ENCODE results near the gene MRC1. TPM values are rescaled to one million over a fixed set of nuclear protein-coding genes. Genes with fewer than 3 reads are reported as not detected.

MRC1 gene
- total RNA-seq, 6 donors from 2014 or later: 77.4 to 493 (median 121) TPM

- H3K9me3 ChIP-seq: no peaks in the 10 kb centered on the region
- no peak overlapping the region for H3K4me3 ChIP-seq
- no peak for TF ChIP-seq POLR2AphosphoS5 (IDR thresholded peaks at IDR 0.05)
- no peak for TF ChIP-seq EP300 (IDR thresholded peaks at IDR 0.05)
- TF ChIP-seq CTCF (IDR thresholded peaks at IDR 0.05): no peak
- TF ChIP-seq POLR2A (IDR thresholded peaks at IDR 0.05): no peak
- H3K27ac ChIP-seq: no peak overlapping the region
- no peaks in the 10 kb centered on the region for H3K27me3 ChIP-seq
- ATAC-seq (ENCODE audit: low FRiP score in 2 of 2): no peak
- WGBS, 2 donors: 78 to 88% methylated on average over 7 of the region's 7 CpGs
- H3K4me1 ChIP-seq: no peaks in the 10 kb centered on the region
- no peaks in the 10 kb centered on the region for H3K36me3 ChIP-seq
- no peak for DNase-seq
Observed at GRCh38 chr10:17958049-17958448, 148.9 kb downstream of the MRC1 start.

- no peak overlapping the region for H3K4me3 ChIP-seq
- H3K9me3 ChIP-seq: no peaks in the 10 kb centered on the region
- H3K4me1 ChIP-seq: no peaks in the 10 kb centered on the region
- no peaks in the 10 kb centered on the region for H3K36me3 ChIP-seq
- WGBS, 2 donors: 54 to 66% methylated on average over 2 of the region's 2 CpGs
- H3K27ac ChIP-seq: no peak overlapping the region
- ATAC-seq (ENCODE audit: low FRiP score in 2 of 2) (no peak), DNase-seq (no peak)
- no peaks in the 10 kb centered on the region for H3K27me3 ChIP-seq
- TF ChIP-seq POLR2AphosphoS5 (IDR thresholded peaks at IDR 0.05): no peak
- no peak for TF ChIP-seq EP300 (IDR thresholded peaks at IDR 0.05)
- no peak for TF ChIP-seq CTCF (IDR thresholded peaks at IDR 0.05)
Observed at GRCh38 chr10:17959870-17960269, 150.7 kb downstream of the MRC1 start.

Small RNA genes within 50 kb of the gene (small RNA-seq; reads per million reads assigned to genes)
- 4.5 to 19.3 (median 12.0) reads per million in 4 donors for gene MIR511

Other genes with a start within 250 kb of the MRC1 start
- gene HACD1, start 192.0 kb upstream of the MRC1 start, total RNA-seq: 10 to 100 TPM; 16.4 to 32.4 (median 25.8) TPM
- 10 to 100 TPM; 18.9 to 85.1 (median 31.2) TPM for gene STAM, start 165.2 kb upstream of the MRC1 start, total RNA-seq
- gene TMEM236, start 57.1 kb upstream of the MRC1 start, total RNA-seq: 1 to 10 TPM in 5 of 6 donors, under 1 TPM in 1; 0.55 to 4.6 (median 1.6) TPM
- gene SLC39A12, start 142.6 kb downstream of the MRC1 start, total RNA-seq: 1 to 10 TPM in 2 of 6 donors, under 1 TPM in 2, not detected in 2; 0.17 to 2.1 (median 1.1) TPM